Measurements from ENCODE around the gene PLEKHA7. TPM values are rescaled to one million over a fixed set of nuclear protein-coding genes. Genes with fewer than 3 reads are reported as not detected.
A peak's percentile ranks its signal among the peaks of the same experiment; 100 is the strongest.

The PLEKHA7 gene
- total and polyA plus RNA-seq, 2 of the 13 experiments (the other 11 are each of a cell fraction or from before 2014, with no cell fraction given) = 17.5 to 18.7 TPM

DNA sequence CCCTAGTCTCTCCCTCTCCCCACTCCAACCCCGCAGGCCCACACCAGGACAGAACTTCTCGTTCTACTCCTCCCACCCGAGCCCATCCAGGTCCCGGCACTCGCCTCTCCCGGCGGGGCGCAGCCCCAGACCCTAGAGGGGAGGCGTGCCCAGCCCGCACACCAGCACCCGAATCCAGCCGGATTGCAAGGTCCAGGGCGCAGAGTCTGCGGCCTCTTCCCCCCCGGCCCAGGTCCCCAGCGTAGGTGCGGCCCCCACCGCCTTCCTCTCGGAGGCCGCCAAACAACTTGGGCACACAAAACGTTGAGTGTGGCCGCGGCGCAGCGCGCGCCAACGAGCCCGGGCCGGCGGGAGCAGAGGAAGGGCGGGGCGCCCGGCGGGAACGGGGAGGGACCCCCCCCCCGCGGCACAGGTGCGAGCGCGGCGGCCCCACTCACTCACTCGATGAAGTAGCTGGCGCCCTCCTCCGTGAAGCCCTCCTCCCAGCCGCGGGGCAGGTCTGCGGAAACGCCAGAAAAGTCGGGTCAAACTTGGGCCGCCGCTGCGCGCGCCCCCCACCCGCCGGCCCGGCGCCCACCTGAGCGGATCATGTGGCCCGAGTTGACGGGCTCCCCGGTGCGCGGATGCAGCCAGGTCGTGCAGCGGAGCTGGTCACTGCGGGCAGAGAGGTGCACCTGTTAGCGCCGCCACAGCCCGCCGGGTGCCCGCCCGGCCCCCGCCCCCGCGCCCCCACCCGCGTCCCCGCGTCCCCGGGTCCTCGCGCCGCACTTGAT is 480 bp downstream of the PLEKHA7 start (continued):
- TF ChIP-seq, protein P1, sequence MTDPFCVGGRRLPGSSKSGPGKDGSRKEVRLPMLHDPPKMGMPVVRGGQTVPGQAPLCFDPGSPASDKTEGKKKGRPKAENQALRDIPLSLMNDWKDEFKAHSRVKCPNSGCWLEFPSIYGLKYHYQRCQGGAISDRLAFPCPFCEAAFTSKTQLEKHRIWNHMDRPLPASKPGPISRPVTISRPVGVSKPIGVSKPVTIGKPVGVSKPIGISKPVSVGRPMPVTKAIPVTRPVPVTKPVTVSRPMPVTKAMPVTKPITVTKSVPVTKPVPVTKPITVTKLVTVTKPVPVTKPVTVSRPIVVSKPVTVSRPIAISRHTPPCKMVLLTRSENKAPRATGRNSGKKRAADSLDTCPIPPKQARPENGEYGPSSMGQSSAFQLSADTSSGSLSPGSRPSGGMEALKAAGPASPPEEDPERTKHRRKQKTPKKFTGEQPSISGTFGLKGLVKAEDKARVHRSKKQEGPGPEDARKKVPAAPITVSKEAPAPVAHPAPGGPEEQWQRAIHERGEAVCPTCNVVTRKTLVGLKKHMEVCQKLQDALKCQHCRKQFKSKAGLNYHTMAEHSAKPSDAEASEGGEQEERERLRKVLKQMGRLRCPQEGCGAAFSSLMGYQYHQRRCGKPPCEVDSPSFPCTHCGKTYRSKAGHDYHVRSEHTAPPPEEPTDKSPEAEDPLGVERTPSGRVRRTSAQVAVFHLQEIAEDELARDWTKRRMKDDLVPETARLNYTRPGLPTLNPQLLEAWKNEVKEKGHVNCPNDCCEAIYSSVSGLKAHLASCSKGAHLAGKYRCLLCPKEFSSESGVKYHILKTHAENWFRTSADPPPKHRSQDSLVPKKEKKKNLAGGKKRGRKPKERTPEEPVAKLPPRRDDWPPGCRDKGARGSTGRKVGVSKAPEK (CRISPR knock-in tag; IDR thresholded peaks at IDR 0.05; ENCODE audit: borderline replicate concordance) = no peak
- TF ChIP-seq NBN (conservative IDR thresholded peaks at IDR 0.05) (no peak), ZFP62 (CRISPR knock-in tag; IDR thresholded peaks at IDR 0.05) (no peak), JUND (CRISPR knock-in tag; IDR thresholded peaks at IDR 0.05) (no peak), NFIC (IDR thresholded peaks at IDR 0.05; ENCODE audit: low read length) (no peak), PHF5A (CRISPR knock-in tag; IDR thresholded peaks at IDR 0.05; ENCODE audit: low read depth, unreplicated experiment) (no peak), EED (CRISPR knock-in tag; IDR thresholded peaks at IDR 0.05) (no peak; the same call in 1 of the 2 replicates), KLF15 (CRISPR knock-in tag; IDR thresholded peaks at IDR 0.05; ENCODE audit: borderline replicate concordance) (no peak), HNF4G (IDR thresholded peaks at IDR 0.05; ENCODE audit: borderline replicate concordance, low read depth, low read length) (no peak), HNF4G (CRISPR knock-in tag; IDR thresholded peaks at IDR 0.05; ENCODE audit: borderline replicate concordance, low read depth) (no peak), EEA1 (CRISPR knock-in tag; IDR thresholded peaks at IDR 0.05; ENCODE audit: borderline replicate concordance) (no peak), HOXA3 (CRISPR knock-in tag; IDR thresholded peaks at IDR 0.05) (no peak; the same call in 1 of the 2 replicates), RARA (CRISPR knock-in tag; IDR thresholded peaks at IDR 0.05) (peak; percentile 7; the same call in 1 of the 2 replicates), CBX1 (IDR thresholded peaks at IDR 0.05; ENCODE audit: low read depth) (no peak), ZNF577 (CRISPR knock-in tag; IDR thresholded peaks at IDR 0.05; ENCODE audit: borderline replicate concordance, low read depth) (no peak), DNMT1 (CRISPR knock-in tag; IDR thresholded peaks at IDR 0.05) (no peak)
